HG03354 (cell line): ENCODE results near the gene ARHGAP45.
"Not testable (repeated sequence)": the region's sequence is repeated elsewhere in the genome, so short reads cannot be mapped to it uniquely, and the experiment has no call there.

Experiments
- ATAC-seq: cut with Tn5 transposase; IDR thresholded peaks from one replicate; pipeline ENCODE4 v1.9.1; 2021; ENCODE audit warnings: mild to moderate bottlenecking; ENCODE audit not compliant: unreplicated experiment, poor library complexity, severe bottlenecking

Gene ARHGAP45

DNA sequence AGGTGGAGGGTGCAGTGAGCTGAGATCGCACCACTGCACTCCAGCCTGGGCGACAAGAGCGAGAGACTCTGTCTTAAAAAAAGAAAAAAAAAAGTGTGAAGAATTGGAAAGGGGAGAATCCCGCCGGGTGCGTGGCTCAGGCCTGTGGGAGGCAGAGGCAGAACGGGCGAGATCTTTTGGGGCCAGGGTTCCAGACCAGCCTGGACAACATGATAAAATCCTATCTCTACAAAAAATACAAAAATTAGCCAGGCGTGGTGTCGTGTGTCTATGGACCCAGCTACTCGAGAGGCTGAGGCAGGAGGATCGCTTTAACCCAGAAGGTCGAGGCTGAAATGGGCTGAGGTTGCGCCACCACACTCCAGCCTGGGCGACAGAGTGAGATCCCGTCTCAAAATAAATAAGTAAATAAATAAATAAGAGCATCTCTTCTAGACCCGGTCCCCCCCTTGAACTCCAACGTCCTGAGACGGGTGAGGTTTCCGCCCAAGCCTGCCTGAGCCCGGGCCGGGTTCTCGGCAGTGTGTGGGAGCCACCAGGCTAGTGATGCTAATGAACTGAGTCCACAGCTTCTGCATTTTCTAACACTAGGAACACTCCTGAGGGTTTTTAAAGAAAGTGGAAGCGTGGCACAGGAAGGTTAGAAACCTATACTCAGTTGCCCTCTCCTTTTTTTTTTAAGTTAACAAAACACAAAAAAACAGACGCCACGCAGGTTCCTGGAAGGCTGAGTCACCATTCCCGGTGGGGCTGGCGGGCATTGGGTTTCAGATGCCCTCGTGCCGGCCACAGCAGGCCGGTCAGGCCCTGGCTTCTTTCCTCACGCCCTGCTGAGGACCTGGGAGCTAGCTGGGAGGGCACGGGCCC lies 58.9 kb downstream of the ARHGAP45 start:
- ATAC-seq: no peak

DNA sequence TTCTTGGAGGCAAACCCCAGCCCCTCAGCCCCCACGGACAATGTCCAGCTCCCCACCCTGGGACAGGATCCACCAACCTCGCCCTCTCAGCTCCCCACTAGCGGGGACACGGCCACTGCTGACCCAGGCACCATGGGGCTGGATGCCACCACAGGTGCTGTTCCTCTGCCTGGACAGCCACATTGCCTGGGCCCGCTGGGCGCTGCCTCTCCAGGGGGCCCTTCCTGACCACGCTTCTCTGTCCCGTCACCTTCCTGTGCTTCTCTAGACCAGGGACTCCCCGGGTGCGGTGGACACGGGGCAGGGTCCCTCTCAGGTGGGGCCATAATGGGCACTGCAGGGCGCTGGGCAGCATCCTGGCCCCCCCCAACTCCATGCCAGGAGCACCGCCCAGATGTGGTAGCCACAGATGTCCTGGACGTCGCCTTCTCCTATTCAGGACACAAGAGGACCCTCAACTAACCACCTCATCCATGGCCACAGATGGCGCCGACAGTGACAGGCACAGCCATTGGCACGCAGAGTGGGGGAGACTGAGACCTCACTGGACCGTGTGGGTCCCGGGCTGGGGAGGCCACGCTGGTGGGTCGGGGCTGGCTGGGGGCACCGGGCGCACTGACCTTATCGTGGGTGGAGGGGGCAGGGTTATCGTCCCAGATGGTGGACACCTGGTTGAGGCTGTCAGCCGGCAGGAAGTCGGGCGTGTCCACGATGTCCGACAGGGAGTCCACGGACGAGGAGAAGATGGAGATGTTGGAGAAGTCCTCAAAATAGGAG lies 60.2 kb downstream of the ARHGAP45 start:
- no peak for ATAC-seq

DNA sequence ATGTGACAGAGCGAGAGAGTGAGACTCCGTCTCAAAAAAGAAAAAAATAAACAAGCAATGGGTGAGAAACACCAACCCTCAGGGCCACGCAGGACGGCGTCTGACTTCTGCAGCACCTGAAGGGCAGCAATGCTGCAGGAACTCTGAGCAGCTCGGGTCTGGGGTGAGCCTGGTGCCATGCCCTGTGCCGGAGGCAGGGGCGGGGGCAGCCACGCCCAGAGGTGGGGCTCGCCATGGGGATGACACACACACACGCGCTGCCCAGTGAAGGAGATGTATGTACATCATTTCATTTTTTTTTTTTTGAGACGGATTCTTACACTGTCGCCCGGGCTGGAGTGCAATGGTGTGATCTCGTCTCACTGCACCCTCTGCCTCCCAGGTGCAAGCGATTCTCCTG lies 61.1 kb downstream of the ARHGAP45 start:
- no peak for ATAC-seq

DNA sequence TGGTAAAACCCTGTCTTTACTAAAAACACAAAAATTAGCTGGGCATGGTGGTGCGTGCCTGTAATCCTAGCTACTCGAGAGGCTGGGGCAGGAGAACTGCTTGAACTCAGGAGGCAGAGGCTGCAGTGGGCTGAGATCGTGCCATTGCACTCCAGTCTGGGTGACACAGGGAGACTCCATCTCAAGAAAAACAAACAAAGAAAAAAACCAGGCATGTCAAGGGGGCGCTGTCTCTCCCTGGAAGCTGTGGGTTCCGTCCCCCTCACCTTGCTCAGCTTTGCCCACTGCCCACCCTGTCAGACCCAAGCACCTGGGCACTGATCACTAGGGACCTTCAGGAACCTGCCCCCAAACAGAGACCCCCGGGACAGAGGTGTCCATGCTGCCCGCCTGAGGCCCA lies 62.1 kb downstream of the ARHGAP45 start:
- not testable (repeated sequence) for ATAC-seq

DNA sequence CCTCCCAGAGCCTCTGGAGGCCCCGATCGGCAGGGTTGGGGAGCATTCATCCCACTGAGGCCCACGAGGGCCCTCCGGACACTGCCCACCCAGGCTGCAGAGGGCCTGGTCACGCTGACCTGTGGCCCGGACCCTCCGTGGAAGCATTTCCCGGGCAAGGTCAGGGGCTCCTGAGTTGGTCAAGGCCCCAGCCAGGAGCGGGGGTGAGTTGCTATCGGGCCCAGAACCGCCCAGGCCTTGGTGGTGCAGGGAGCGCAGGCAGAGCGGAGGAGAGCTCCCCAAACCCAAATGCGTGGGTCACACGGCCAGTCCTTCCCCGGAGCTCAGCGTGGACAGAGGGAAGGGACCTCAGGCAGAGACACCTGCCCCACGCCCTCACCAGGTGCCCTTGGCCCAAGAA lies 62.6 kb downstream of the ARHGAP45 start:
- no peak for ATAC-seq

DNA sequence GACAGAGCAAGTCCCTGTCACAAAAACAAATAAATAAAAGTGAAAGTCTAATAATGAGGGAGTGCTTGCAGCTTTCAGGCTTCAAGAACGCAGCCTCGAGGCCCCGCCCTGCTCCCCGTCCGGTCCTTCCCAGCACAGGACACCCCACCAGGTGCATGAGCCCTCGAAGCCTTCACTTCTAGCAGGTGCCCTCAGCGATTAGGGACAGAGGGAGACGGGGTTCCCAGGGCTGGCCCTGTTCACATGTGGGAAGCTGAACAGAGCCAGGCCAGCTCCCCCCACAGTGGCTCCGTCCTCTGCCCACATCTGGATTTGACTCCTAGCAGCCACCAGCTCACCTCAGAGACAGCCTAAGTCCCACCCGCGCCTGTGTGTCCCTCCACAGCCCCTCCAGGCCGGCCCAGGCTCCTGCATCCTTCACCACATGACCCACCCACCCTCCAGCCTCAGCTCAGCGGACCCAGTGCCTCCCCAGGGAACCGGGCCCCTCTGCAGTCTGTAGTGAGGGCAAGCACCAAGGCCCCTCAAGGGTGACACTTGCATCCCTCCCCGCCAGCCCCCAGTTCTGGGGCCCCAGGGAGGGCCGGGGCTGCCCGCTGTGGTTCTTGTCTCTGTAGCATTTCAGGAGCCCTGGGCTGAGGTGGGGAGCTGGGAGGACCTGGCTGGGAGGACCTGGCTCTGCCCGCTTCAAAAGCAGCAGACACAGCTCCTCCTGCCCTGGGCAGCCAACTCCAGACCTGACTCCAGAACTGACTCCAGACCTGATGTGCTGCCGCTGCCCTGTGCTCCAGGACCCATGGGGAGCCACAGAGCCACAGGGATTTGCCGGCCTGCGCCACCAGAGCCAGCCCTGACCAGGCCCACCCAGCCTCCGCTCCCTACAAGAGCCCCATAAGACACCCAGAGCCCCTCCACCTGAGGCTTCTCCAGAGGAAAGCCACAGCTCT lies 64.1 kb downstream of the ARHGAP45 start:
- peak; percentile 10 for ATAC-seq

DNA sequence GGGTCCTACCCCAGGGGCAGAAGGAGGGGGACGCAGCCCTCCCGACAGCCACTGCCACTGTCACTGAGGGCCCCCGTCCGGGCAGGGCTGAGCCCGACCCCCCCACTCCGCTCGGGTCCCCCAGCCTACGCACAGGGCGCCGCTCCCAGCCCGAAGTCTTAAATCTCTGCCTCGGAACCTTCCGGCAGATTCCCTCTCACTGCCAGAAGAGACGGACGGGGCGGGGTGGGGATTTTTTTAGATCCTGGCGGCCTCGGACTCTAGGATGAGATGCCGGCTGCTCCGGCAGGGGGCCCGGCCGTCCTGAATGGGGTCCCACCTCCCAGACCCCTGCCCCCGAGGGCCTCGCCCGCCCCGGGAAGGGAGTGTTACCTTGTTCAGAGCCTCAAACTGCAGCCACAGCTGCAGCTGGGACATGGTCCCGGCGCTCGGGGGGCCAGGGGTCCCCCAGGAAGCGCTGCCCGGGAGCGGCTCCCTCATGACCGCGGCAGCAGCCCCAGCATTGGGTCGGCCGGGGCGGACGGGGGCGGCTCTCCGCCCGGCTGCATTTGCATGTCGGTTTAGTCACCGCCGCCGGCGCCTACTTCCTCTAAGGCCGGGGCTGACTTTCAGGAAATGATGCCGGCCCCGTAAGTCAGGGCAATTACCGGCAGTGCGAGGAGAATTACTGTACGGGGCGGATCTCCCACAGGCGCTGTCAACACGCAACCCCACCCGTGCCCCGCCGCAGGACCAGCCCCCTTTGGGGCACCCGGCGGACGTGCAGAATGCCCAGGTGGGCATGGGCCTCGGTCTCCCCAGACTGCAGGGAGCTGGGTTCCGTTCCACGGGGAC lies 65.0 kb downstream of the ARHGAP45 start:
- peak; percentile 58 for ATAC-seq

DNA sequence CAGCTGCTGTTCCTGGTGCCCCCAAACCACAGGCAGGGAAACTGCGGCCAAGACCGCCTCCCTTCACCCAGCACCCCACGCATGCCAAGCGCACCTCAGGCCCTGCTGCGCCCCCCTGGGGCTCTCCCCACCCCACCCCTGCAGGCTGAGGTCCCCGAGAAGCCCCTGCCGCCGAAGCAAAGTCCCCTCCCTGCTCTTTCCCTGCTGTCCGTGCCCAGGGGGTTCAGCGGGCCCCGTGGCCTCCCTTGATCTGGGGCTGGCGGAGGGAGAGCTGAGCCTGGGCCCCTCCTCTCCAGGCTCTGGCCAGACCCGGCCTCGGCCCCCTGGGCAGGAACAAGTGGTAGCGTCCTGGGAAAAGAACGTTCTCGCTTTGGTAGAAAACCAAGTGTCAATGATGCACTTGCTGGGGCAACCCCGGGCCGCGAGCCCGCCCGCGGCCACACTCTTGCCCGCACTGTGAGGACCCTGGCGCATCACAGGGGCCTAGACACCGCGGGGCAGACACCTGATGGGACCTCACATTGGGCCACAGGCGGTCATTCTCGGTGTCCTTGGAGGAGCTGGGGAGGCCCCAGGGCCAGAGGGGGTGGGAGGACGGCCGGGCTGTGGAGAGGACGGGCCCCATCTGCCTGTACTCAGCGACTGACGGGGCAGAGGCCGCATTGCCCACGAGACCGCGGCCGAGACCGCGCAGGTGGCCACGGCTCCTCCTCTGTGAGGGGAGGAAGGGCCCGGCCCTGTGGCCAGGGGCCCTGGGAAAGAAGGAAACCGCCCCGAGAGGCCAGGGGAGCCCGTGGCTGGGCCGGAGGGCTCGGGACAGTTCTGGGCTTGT lies 65.8 kb downstream of the ARHGAP45 start:
- peak; percentile 12 for ATAC-seq

DNA sequence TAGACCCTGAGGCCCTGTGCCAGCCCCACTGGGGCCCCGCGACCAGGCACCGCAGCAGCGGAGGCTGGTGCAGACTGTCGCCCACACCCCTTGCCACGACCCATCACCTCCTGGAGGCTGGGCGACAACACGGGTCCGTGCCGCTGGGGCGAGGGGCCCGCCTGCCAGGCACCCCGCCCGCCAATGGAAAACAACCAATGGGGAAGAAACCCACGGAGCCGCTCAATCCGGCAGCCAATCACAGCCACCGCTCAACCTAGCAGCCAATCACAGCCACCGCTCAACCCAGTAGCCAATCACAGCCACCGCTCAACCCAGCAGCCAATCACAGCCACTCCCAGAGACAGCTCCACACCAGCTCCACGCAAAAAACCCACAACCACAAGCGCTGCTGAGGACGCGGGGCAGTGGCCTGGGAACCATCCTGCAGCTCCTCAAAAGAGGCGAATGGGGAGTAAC lies 66.5 kb downstream of the ARHGAP45 start:
- no peak for ATAC-seq

DNA sequence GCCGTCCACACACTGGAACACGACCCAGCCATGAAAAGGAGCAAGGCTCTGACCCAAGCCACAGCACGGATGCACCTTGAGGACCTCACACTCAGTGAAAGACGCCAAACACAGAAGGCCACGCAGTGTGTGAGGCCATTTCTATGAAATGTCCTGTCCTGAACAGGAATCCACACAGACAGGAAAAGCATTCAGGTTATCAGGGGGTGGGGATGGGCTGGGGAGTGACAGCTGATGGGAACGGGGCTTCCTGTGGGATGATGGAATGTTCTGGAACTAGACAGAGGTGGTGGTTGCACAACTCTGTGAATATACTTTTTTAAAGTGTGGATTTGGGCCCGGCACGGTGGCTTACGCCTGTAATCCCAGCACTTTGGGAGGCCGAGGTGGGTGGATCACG lies 67.5 kb downstream of the ARHGAP45 start:
- no peak for ATAC-seq

DNA sequence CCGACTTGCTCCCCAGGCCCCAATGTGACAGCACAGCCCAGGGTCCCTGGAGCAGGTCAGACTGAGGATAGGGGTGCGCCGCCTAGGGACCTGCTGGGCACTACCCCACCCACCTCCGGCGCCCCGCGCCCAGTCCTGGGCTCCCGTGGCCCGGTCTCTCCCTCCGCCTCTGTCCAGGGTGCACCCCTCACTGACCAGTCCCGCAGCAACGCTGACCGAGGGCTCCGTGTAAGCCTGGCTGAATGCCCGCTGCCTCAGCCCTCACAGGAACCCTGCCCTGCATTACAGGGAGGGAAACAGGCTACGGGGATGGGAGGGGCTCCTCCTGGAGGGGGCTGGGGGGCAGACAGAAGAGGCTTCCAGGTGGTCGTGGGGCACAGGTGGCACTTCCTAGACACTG lies 68.5 kb downstream of the ARHGAP45 start:
- no peak for ATAC-seq

DNA sequence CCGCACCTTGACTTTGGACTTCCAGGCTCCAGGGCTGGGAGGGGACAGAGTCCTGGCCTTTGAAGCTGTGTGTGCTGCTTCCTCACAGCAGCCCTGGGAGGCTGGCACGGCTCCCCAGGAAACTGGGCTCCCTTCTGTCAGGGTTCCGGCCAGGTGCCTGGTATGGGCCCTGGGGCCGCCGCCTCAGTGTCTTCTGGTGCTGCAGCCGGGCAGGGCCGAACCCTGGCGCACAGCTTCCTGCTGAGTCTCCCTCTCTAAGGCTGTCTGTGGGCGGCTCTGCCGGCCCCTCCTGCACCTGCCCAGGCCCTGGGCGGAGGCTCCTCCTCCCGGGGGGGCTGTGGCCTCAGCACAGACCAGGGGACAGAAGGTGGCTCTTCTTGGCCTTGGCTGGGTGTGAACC lies 69.2 kb downstream of the ARHGAP45 start:
- no peak for ATAC-seq
